Left kidney (tissue), 2 donors: Measurements from ENCODE around the gene TMEM181. TPM values are rescaled to one million over a fixed set of nuclear protein-coding genes. Genes with fewer than 3 reads are reported as not detected.

Experiments used
- DNase-seq: peaks from one replicate; pipeline ENCODE4 v3.0.0-alpha.2; 2013
- polyA plus RNA-seq: library from polyadenylated mRNA; unstranded; fragments of 120-200 nt; gene quantifications from one replicate; pipeline ENCODE4 v1.2.1, GENCODE V29; 2013; ENCODE audit not compliant: insufficient read length

Gene TMEM181
- polyA plus RNA-seq, 1 donor = 25.5 TPM

- no peak for DNase-seq
Observed at GRCh38 chr6:158561321-158561884, 1.5 kb downstream of the TMEM181 start.

- DNase-seq = no peak
Observed at GRCh38 chr6:158561938-158562337, 2.0 kb downstream of the TMEM181 start.

- DNase-seq = no peak
Observed at GRCh38 chr6:158564243-158565121, 4.6 kb downstream of the TMEM181 start.

GRCh38 chr6:158565122-158565429 is 5.2 kb downstream of the TMEM181 start:
- DNase-seq = no peak

GRCh38 chr6:158565482-158566040 is 5.7 kb downstream of the TMEM181 start:
- no peak for DNase-seq

- no peak for DNase-seq
Observed at GRCh38 chr6:158566207-158566818, 6.4 kb downstream of the TMEM181 start.

GRCh38 chr6:158567152-158567551 is 7.3 kb downstream of the TMEM181 start:
- DNase-seq = no peak

GRCh38 chr6:158567871-158568401 is 8.0 kb downstream of the TMEM181 start:
- no peak for DNase-seq

GRCh38 chr6:158568549-158568948 is 8.7 kb downstream of the TMEM181 start:
- no peak for DNase-seq

GRCh38 chr6:158569036-158569435 is 9.1 kb downstream of the TMEM181 start:
- DNase-seq = no peak

GRCh38 chr6:158570681-158570962 is 10.7 kb downstream of the TMEM181 start:
- no peak for DNase-seq

- DNase-seq = no peak
Observed at GRCh38 chr6:158571826-158572652, 12.1 kb downstream of the TMEM181 start.

GRCh38 chr6:158572653-158573541 is 13.0 kb downstream of the TMEM181 start:
- no peak for DNase-seq

GRCh38 chr6:158573542-158573931 is 13.6 kb downstream of the TMEM181 start:
- DNase-seq = no peak

- no peak for DNase-seq
Observed at GRCh38 chr6:158574800-158575199, 14.9 kb downstream of the TMEM181 start.

- DNase-seq = no peak
Observed at GRCh38 chr6:158575550-158575949, 15.7 kb downstream of the TMEM181 start.

- DNase-seq = no peak
Observed at GRCh38 chr6:158584236-158584651, 24.4 kb downstream of the TMEM181 start.

- DNase-seq = no peak
Observed at GRCh38 chr6:158586652-158587051, 26.8 kb downstream of the TMEM181 start.

- DNase-seq = no peak
Observed at GRCh38 chr6:158589366-158589765, 29.5 kb downstream of the TMEM181 start.

- no peak for DNase-seq
Observed at GRCh38 chr6:158591134-158591809, 31.4 kb downstream of the TMEM181 start.

- DNase-seq = no peak
Observed at GRCh38 chr6:158591810-158592209, 31.9 kb downstream of the TMEM181 start.
